Epithelial cell of prostate (primary cell): Measurements from ENCODE around the gene MGP.

ENCODE experiments used
- DNase-seq: peaks from one replicate; pipeline ENCODE4 v3.0.0-alpha.2; 2011; ENCODE audit warnings: low read depth, low spot score
- H3K27ac ChIP-seq: fragments of 450-650 bp; 2 replicates; pipeline ENCODE4 v1.5.1; 2017; ENCODE audit warnings: mild to moderate bottlenecking

The MGP gene

GRCh38 chr12:14871247-14871646, 14.4 kb downstream of the MGP start:
- no peak overlapping the region for H3K27ac ChIP-seq
- no peak for DNase-seq

- DNase-seq, result no peak
- no peak overlapping the region for H3K27ac ChIP-seq
Observed at GRCh38 chr12:14868916-14869506, 16.6 kb downstream of the MGP start.

GRCh38 chr12:14860490-14860889, 25.2 kb downstream of the MGP start:
- no peak overlapping the region for H3K27ac ChIP-seq
- DNase-seq, result no peak

- no peak for DNase-seq
- no peak overlapping the region for H3K27ac ChIP-seq
Observed at GRCh38 chr12:14858513-14858912, 27.1 kb downstream of the MGP start.

- no peak for DNase-seq
- H3K27ac ChIP-seq, result no peak overlapping the region
Observed at GRCh38 chr12:14854586-14855183, 31.0 kb downstream of the MGP start.

- DNase-seq, result no peak
- no peak overlapping the region for H3K27ac ChIP-seq
Observed at GRCh38 chr12:14853961-14854360, 31.7 kb downstream of the MGP start.

- no peak overlapping the region for H3K27ac ChIP-seq
- no peak for DNase-seq
Observed at GRCh38 chr12:14852880-14853279, 32.8 kb downstream of the MGP start.

- no peak overlapping the region for H3K27ac ChIP-seq
- no peak for DNase-seq
Observed at GRCh38 chr12:14850929-14851663, 34.6 kb downstream of the MGP start.

- no peak overlapping the region for H3K27ac ChIP-seq
- no peak for DNase-seq
Observed at GRCh38 chr12:14849661-14850060, 36.0 kb downstream of the MGP start.

GRCh38 chr12:14846876-14847580, 38.6 kb downstream of the MGP start:
- DNase-seq, result no peak
- no peak overlapping the region for H3K27ac ChIP-seq

- H3K27ac ChIP-seq, result no peak overlapping the region
- no peak for DNase-seq
Observed at GRCh38 chr12:14846042-14846587, 39.5 kb downstream of the MGP start.

- no peak for DNase-seq
- no peak overlapping the region for H3K27ac ChIP-seq
Observed at GRCh38 chr12:14845350-14845750, 40.3 kb downstream of the MGP start.

GRCh38 chr12:14844401-14844800, 41.3 kb downstream of the MGP start:
- DNase-seq, result no peak

GRCh38 chr12:14843425-14843887, 42.2 kb downstream of the MGP start, which contains the start of gene ART4:
Gene ART4, minus strand, starts transcription at chr12:14843526. Its CDS starts 413 bp downstream, at chr12:14843113.
- no peak for DNase-seq
- no peak within 1 kb of the TSS for H3K27ac ChIP-seq

More at GRCh38 chr12:14844401-14844800, 41.3 kb downstream of the MGP start:
- H3K27ac ChIP-seq, result no peak overlapping the region

- DNase-seq, result no peak
- no peak overlapping the region for H3K27ac ChIP-seq
Observed at GRCh38 chr12:14842315-14842714, 43.3 kb downstream of the MGP start.

- no peak for DNase-seq
- no peak overlapping the region for H3K27ac ChIP-seq
Observed at GRCh38 chr12:14841761-14842160, 43.9 kb downstream of the MGP start.

GRCh38 chr12:14840616-14841015, 45.0 kb downstream of the MGP start:
- no peak for DNase-seq
- no peak overlapping the region for H3K27ac ChIP-seq

- no peak for DNase-seq
- no peak overlapping the region for H3K27ac ChIP-seq
Observed at GRCh38 chr12:14839262-14839661, 46.4 kb downstream of the MGP start.

GRCh38 chr12:14836336-14837210, 49.1 kb downstream of the MGP start:
- no peak for DNase-seq
- peak overlapping the region; percentile 73 for H3K27ac ChIP-seq

- no peak for DNase-seq
- H3K27ac ChIP-seq, result no peak overlapping the region
Observed at GRCh38 chr12:14834509-14834908, 51.1 kb downstream of the MGP start.
